GM18508 (cell line): ENCODE results near the gene GRHL3.

Experiments used
- ATAC-seq: cut with Tn5 transposase; IDR thresholded peaks from one replicate; pipeline ENCODE4 v1.9.1; 2021; ENCODE audit warnings: moderate number of reproducible peaks; ENCODE audit not compliant: insufficient read depth, unreplicated experiment

Gene GRHL3

GRCh38 chr1:24340770-24341169, 21.6 kb downstream of the GRHL3 start:
- ATAC-seq: no peak

DNA sequence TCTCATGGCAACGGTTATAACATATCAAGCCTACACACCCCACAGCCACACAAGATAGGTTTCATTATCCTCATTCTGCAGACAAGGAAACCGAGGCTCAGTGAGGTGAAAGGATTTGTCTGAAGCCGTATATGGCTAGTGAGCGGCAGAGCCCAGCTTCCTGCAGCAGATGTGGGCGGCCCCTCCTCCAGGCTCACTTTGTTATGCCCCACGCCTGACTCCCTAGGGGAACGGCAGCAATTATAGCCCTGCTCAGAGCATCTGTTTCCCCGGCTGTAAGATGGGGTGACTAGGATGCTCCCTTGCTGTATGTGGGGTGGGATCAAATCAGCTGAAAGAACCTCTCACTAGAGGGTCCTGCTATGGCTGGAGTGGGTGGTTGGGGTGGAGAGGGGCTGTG, 22.1 kb downstream of the GRHL3 start:
- no peak for ATAC-seq

GRCh38 chr1:24343412-24344089, 24.4 kb downstream of the GRHL3 start:
- no peak for ATAC-seq

DNA sequence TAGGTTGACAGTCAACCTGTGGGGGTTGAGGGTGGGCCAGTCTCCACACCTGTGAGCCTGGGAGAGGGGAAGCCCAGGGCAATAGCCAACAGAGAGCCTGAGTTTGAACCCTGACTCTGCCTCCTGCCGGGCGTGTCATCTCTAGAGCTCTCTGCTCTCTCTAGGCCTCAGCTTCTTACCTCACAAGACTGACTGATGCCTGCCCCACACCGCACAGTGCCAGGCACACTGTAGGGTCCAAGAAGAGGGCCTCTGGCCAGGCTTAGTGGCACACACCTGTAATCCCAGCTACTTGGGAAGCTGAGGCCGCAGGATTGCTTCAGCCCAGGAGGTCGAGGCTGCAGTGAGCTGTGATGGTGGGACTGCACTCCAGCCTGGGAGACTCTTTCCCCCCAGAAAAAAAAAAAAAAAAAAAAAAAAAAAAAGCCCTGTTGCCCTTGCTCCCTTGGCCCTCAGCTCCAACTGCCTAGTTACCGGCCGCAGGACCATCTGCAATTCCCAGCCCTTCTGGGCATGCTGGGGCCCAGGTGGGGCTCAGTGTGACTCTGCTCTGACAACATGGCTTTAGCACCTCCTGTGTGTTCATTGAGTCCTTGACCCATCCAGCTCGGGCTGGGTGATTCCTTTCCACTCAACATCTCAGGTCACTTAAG, 25.1 kb downstream of the GRHL3 start:
- no peak for ATAC-seq

DNA sequence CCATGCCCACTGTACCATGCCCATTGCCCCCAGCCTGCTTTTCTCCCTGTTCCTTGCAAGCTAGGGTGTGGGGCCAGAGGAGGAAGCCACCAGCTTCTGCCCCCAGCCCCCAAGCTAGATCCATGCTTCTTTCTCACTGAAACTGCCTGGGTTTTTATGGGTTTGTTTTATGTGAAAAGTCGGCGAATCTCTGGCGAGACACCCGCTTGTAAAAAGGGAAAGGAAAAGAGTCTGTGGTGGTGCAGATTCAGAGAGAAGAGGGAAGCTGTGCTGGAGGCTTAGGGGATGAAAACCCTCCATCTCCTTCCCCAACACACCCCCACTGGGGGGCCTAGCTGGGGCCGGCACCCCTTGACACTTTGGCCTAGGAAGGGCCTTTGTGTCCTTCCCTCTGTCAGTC, 26.2 kb downstream of the GRHL3 start:
- no peak for ATAC-seq

- no peak for ATAC-seq
Observed at GRCh38 chr1:24347159-24347934, 28.2 kb downstream of the GRHL3 start.

DNA sequence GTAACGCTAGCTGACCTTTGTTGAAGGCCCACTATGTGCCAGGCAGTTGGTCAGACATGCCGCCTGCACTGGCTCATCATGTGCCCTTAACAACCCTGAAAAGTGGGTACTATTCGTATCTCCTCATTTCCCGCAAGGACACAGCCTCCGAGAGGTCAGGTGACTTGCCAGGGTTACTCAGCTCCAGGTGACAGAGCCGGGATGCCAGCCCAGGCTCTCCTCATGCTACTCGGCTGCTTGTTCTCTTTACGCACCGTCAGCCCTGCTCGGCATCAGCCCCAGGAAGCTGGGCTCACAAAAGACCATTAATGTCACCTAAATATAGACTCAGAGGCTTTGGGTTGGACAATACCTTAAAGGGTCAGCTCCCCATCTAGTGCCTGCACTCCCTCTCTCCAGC, 29.0 kb downstream of the GRHL3 start:
- no peak for ATAC-seq

- ATAC-seq: no peak
Observed at GRCh38 chr1:24349891-24350290, 30.7 kb downstream of the GRHL3 start.

DNA sequence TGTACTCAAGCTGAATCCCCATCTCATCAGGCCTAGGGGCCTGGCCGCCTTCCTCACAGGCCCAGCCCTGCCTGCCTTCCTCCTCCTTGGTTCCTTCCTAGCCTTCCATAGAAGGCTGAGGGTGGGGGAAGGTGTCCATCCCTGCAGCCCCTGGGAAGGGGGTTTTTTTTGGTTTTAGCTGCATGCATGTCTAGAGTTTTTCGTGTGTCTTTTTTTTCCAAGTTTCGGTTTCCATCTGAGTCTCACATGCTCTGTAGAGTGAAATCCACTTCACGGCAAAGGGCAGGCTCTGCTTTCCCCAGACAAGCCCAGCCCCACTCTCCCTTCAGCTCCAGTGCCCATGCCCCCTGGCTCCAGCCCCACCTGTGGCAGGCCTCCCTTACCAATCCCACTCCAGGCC, 32.1 kb downstream of the GRHL3 start:
- ATAC-seq: no peak

GRCh38 chr1:24351918-24352627, 32.9 kb downstream of the GRHL3 start:
- ATAC-seq: no peak

GRCh38 chr1:24353292-24353891, 34.2 kb downstream of the GRHL3 start:
- no peak for ATAC-seq

DNA sequence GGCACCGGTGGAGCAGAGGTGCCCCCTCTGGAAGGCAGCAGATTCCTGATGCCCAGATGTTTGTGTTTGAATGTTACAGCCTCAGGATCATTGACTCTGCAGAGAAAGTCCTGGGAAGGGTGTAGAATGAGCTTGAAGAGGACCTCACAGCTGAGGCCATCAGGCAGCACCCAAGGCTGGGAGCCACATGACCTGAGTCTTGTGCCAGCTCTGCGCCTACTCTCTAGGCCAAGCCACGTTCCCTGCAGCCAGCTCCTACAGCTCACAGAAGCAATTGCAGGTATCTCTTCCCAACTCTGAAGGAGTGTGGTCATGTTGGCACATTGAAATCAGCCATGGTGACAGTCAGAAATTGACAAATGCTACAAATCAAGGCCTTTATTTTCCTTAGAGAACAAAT, 36.3 kb downstream of the GRHL3 start:
- no peak for ATAC-seq

DNA sequence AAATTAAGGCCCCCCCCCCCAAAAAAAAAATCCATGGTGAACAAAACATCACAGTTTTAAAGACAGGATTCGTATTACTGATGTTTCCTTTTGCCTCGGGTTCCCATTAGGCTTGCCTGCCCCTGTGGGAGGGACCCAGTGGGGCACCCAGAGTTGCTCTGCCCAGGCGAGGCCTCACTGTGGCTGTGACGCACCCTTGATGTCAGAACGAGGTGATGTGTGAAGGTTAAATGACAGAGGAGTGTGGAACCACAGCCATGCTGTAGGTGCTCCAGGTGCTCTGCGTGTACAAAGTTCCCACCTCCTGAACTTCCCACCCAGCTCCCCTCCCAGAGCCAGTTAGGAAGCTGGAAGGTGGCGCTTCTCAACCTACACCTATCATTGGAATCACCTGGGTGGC, 37.9 kb downstream of the GRHL3 start:
- no peak for ATAC-seq

GRCh38 chr1:24360681-24361080, 41.5 kb downstream of the GRHL3 start:
- no peak for ATAC-seq

- ATAC-seq: no peak
Observed at GRCh38 chr1:24361811-24362210, 42.7 kb downstream of the GRHL3 start.

- ATAC-seq: no peak
Observed at GRCh38 chr1:24362396-24362795, 43.2 kb downstream of the GRHL3 start.

DNA sequence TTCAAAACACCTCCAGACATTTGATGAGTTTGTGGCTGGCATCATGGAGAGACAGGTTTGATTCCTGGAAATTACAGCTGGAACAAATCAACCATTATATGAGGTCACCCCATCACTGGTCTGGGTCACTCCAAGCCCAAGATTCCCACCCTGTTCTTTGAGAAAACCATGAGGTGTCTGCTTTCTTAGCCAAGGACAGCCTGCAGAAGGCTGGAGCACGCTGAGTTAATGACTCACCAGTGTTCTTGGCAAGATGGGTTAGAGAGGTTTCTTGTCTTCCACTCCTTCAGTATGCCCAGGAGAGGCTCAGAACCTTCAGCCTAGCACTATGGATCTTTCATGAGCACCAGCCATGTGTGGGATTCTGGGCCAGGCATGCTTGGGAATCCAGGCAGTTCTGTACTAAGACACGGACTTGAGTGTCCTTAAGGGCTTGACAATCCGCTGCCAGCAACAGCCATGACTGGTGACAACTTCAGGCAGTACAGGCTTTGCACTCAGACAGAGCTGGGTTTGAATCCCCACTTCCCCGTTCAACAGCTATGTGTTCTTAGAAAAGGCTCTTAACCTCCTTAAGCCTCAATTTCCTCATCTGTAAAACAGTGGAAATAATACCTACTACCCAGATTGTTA, 43.9 kb downstream of the GRHL3 start:
- no peak for ATAC-seq

GRCh38 chr1:24363994-24364393, 44.8 kb downstream of the GRHL3 start:
- ATAC-seq: no peak

- ATAC-seq: no peak
Observed at GRCh38 chr1:24364605-24364974, 45.4 kb downstream of the GRHL3 start.
